GM18907 (cell line): Measurements from ENCODE around the gene TAS2R60.
A peak's percentile ranks its signal among the peaks of the same experiment; 100 is the strongest.
"Not testable (repeated sequence)": the region's sequence is repeated elsewhere in the genome, so short reads cannot be mapped to it uniquely, and the experiment has no call there.

Experiments used
- ATAC-seq: cut with Tn5 transposase; IDR thresholded peaks from one replicate; pipeline ENCODE4 v1.9.1; 2021; ENCODE audit warnings: mild to moderate bottlenecking, moderate library complexity; ENCODE audit not compliant: unreplicated experiment

Gene TAS2R60

GRCh38 chr7:143410521-143411004, 32.7 kb upstream of the TAS2R60 start:
- no peak for ATAC-seq

GRCh38 chr7:143411976-143412708, 31.1 kb upstream of the TAS2R60 start:
- ATAC-seq = no peak

- no peak for ATAC-seq
Measured at GRCh38 chr7:143413123-143413522, 30.1 kb upstream of the TAS2R60 start.

- ATAC-seq = not testable (repeated sequence)
Measured at GRCh38 chr7:143415209-143415608, 28.0 kb upstream of the TAS2R60 start.

GRCh38 chr7:143415742-143416397, 27.4 kb upstream of the TAS2R60 start:
- ATAC-seq = no peak

GRCh38 chr7:143416565-143417149, 26.6 kb upstream of the TAS2R60 start:
- no peak for ATAC-seq

- ATAC-seq = no peak
Measured at GRCh38 chr7:143417734-143418383, 25.4 kb upstream of the TAS2R60 start.

- ATAC-seq = no peak
Measured at GRCh38 chr7:143418681-143419458, 24.4 kb upstream of the TAS2R60 start.

GRCh38 chr7:143419880-143420279, 23.4 kb upstream of the TAS2R60 start:
- ATAC-seq = no peak

- ATAC-seq = not testable (repeated sequence)
Measured at GRCh38 chr7:143420624-143421023, 22.6 kb upstream of the TAS2R60 start.

GRCh38 chr7:143422033-143422432, 21.2 kb upstream of the TAS2R60 start:
- ATAC-seq = no peak

- ATAC-seq = not testable (repeated sequence)
Measured at GRCh38 chr7:143424476-143424875, 18.8 kb upstream of the TAS2R60 start.

- ATAC-seq = no peak
Measured at GRCh38 chr7:143426479-143427142, 16.6 kb upstream of the TAS2R60 start.

GRCh38 chr7:143429770-143430698, 13.2 kb upstream of the TAS2R60 start:
- ATAC-seq = no peak

GRCh38 chr7:143431109-143431508, 12.1 kb upstream of the TAS2R60 start:
- no peak for ATAC-seq

- ATAC-seq = no peak
Measured at GRCh38 chr7:143433759-143434158, 9.5 kb upstream of the TAS2R60 start.

GRCh38 chr7:143434660-143435059, 8.6 kb upstream of the TAS2R60 start:
- no peak for ATAC-seq

GRCh38 chr7:143435266-143435665, 8.0 kb upstream of the TAS2R60 start:
- ATAC-seq = no peak

GRCh38 chr7:143436325-143436946, 6.8 kb upstream of the TAS2R60 start:
- peak; percentile 95 for ATAC-seq
